Measurements from ENCODE around the gene SAP130.

DNA sequence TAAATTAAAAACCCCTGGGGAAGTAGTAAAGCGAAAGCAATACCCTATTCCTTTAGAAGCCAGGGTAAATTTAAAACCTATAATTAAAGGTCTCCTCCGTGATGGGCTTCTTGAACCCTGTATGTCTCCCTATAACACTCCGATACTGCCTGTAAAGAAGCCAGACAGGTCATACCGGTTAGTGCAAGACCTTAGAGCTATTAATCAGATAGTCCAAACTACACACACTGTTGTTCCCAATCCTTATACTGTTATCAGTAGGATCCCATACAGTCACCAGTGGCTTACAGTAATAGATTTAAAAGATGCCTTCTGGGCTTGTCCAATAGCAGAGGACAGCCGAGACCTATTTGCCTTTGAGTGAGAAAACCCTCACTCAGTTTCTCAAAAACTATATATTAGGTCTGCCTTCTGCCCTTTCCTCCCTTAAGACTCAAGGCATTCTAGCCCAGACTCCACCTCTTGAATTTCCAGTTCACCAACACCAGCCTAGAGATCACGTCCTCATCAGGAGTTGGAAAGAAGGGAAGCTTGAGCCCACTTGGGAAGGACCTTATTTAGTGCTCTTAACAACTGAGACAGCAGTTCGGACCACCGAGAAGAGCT, 12.4 kb upstream of the SAP130 start:
- TF ChIP-seq, protein P1, sequence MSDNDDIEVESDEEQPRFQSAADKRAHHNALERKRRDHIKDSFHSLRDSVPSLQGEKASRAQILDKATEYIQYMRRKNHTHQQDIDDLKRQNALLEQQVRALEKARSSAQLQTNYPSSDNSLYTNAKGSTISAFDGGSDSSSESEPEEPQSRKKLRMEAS (IDR thresholded peaks at IDR 0.05; ENCODE audit: low read depth) = no peak
- TF ChIP-seq, protein P2, sequence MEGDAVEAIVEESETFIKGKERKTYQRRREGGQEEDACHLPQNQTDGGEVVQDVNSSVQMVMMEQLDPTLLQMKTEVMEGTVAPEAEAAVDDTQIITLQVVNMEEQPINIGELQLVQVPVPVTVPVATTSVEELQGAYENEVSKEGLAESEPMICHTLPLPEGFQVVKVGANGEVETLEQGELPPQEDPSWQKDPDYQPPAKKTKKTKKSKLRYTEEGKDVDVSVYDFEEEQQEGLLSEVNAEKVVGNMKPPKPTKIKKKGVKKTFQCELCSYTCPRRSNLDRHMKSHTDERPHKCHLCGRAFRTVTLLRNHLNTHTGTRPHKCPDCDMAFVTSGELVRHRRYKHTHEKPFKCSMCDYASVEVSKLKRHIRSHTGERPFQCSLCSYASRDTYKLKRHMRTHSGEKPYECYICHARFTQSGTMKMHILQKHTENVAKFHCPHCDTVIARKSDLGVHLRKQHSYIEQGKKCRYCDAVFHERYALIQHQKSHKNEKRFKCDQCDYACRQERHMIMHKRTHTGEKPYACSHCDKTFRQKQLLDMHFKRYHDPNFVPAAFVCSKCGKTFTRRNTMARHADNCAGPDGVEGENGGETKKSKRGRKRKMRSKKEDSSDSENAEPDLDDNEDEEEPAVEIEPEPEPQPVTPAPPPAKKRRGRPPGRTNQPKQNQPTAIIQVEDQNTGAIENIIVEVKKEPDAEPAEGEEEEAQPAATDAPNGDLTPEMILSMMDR (IDR thresholded peaks at IDR 0.05) = no peak
